HT-29 (cell line): Measurements from ENCODE around the gene SMR3A. TPM values are rescaled to one million over a fixed set of nuclear protein-coding genes. Genes with fewer than 3 reads are reported as not detected.

Experiments
- total RNA-seq: library from RNA; depleted of rRNA; stranded (reverse); fragments of >200 nt; shearing (Covaris generic); gene quantifications from 2 replicates; pipeline ENCODE4 v1.2.3, GENCODE V29; 2014; rRNA removed

Gene SMR3A
- total RNA-seq, 1 experiment from 2014 or later, result not detected

Other genes starting within 250 kb of the SMR3A start
- gene PRR27, start 206.5 kb upstream of the SMR3A start, total RNA-seq, result not detected in 2 replicates
- not detected in 2 replicates for gene ODAM, start 165.0 kb upstream of the SMR3A start, total RNA-seq
- gene FDCSP, start 134.6 kb upstream of the SMR3A start, total RNA-seq, result not detected in 2 replicates
- not detected in 2 replicates for gene CSN3, start 118.2 kb upstream of the SMR3A start, total RNA-seq
- not detected in 2 replicates for gene CABS1, start 25.8 kb upstream of the SMR3A start, total RNA-seq
- not detected in 2 replicates for gene SMR3B, start 22.4 kb downstream of the SMR3A start, total RNA-seq
- gene OPRPN, start 37.2 kb downstream of the SMR3A start, total RNA-seq, result not detected in 2 replicates
- not detected in 2 replicates for gene MUC7, start 111.4 kb downstream of the SMR3A start, total RNA-seq
- not detected in 2 replicates for gene AMTN, start 157.8 kb downstream of the SMR3A start, total RNA-seq
- not detected in 2 replicates for gene AMBN, start 231.5 kb downstream of the SMR3A start, total RNA-seq